Measurements from ENCODE around the gene ADAMTS12.
"Not testable (repeated sequence)": the region's sequence is repeated elsewhere in the genome, so short reads cannot be mapped to it uniquely, and the experiment has no call there.

Gene ADAMTS12

DNA sequence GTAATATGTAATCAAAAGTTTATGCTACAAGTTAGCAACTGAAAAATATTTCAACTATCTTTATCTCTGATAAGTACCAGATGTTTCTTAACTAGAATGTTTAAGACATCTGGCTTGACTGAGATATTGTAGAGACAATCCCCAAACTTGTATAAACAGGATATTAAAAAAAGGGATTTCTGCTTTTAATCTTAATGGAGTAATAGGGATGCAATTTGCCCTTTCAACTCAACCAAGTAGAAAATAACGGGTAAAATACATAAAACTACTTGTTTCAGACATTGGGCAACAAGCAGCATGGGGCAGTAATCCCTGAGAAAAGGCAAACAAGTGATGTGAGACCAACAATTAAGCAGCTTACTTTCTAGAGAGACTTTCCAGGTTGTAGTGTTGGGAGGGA lies 9.4 kb upstream of the ADAMTS12 start:
- DNase-seq: no peak

- DNase-seq: no peak
These were observed 2.8 kb upstream of the ADAMTS12 start for GRCh38 chr5:33894566-33894965.

GRCh38 chr5:33892620-33893137 lies 889 bp upstream of the ADAMTS12 start:
- no peak for DNase-seq

- DNase-seq: no peak
These were observed 373 bp downstream of the ADAMTS12 start for GRCh38 chr5:33891446-33891787.

GRCh38 chr5:33890131-33891032 lies 1.4 kb downstream of the ADAMTS12 start:
- no peak for DNase-seq

GRCh38 chr5:33888587-33888986 lies 3.2 kb downstream of the ADAMTS12 start:
- no peak for DNase-seq

- DNase-seq: no peak
These were observed 4.5 kb downstream of the ADAMTS12 start for GRCh38 chr5:33887268-33887667.

DNA sequence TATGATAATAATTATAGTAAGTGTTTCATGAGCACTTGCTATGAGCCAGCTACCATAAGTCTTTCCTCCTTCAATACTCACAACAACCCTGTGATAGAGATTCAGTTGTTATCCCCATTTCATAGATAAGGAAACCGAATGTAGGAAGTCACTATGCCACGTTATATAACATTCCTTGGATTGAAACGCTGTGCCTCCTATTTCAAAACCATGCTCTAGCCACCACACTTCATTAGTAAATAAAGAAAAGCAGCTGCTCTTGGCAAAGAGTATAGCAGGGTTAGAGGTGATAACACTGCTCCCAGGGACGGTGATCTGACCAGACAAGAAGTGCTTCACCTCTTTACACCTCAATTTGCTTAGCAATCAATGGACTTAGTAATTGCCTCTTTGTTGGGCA lies 5.5 kb downstream of the ADAMTS12 start:
- DNase-seq: no peak

DNA sequence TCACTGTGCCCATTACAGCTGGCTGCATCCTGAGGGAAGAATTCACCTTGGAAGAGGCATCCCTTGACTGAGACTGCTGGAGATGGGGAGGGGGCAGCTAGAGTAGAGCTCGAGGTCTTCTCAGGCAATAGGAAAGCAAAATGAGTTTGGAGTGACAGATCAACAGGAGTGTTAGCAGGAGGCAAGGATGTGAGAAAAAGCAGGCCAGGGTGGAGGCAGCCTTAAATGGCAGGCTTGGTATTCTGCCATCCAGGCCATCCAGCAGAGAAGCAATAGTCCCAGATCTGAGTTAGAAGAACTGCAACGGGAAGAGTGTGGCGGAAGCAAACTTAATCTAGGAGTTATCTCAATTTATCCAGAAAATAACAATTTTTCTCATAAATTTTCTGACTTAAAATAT lies 6.1 kb downstream of the ADAMTS12 start:
- no peak for DNase-seq

- no peak for DNase-seq
These were observed 8.3 kb downstream of the ADAMTS12 start for GRCh38 chr5:33883482-33883881.

GRCh38 chr5:33880319-33880718 lies 11.5 kb downstream of the ADAMTS12 start:
- no peak for DNase-seq

- no peak for DNase-seq
These were observed 14.3 kb downstream of the ADAMTS12 start for GRCh38 chr5:33877449-33877848.

GRCh38 chr5:33867241-33867640 lies 24.5 kb downstream of the ADAMTS12 start:
- DNase-seq: no peak

DNA sequence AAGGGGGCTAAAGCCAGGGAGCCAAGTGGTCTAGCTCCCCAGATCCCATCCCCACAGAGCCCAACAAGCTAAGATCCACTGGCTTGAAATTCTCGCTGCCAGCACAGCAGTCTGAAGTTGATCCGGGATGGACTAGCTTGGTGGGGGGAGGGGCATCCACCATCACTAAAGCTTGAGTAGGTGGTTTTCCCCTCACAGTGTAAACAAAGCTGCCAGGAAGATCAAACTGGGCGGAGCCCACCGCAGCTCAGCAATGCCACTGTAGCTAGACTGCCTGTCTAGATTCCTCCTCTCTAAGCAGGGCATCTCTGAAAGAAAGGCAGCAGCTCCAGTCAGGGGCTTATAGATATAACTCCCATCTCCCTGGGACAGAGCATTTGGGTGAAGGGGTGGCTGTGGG lies 32.6 kb downstream of the ADAMTS12 start:
- not testable (repeated sequence) for DNase-seq

DNA sequence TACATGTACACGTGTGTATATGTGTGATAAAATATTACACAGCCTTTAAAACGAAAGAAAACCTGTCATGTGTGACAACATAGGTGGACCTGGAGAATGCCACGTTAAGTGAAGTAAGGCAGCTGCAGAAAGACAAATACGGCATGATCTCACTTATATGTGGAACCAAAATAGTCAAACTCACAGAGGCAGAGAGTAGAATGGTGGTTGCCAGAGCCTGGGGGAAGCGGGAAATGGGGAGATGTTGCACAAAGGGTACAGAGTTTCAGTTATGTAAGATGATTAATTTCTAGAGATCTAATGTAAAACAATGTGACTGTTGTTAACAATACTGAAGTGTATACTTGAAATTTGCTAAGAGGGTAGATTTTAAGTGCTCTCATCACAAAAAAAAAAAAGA lies 34.8 kb downstream of the ADAMTS12 start:
- DNase-seq: no peak

GRCh38 chr5:33855396-33855795 lies 36.4 kb downstream of the ADAMTS12 start:
- no peak for DNase-seq

- DNase-seq: no peak
These were observed 37.0 kb downstream of the ADAMTS12 start for GRCh38 chr5:33854733-33855151.

DNA sequence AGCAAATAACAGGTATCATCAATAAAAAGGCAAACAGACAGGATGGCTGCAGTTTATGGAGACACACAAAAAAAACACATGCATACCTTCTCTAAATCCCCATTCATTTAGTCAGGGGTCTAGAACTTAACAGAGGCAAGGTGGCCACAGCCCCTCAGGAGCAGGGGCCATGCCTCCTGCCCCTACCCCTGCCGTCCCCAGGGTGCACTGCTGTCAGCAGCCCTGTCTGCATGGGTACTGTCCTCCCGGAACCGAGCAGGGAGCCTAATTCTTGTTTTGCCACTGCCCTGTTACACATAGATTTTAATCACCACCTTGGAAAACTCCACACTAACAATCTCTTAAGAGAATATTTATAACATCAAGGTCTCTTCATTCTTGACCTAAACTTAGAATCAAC lies 39.0 kb downstream of the ADAMTS12 start:
- no peak for DNase-seq

GRCh38 chr5:33852319-33852718 lies 39.5 kb downstream of the ADAMTS12 start:
- DNase-seq: no peak

DNA sequence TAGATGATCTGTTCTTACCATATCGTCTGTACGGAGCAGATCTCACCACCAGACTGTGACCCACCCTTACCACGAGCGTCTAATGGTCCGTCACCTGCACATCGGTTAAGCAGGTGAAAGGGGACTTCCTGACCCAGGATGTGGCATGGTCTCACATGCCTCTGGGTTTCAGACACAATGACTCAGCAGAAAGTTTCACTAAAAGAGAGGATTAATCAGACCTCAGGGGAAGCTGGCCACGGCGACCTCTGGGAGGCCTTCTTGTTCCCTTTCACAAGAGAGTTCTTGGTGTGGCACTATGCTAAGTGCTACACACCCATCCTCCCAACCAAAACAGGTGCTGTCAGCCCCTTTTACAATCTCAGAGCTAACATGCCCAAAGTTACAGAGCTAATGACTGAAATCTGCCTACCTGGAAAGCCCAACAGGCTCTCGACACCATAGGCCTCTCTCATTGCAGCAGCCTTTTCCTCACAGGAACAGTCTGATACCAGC lies 41.6 kb downstream of the ADAMTS12 start:
- no peak for DNase-seq

GRCh38 chr5:33848554-33848953 lies 43.2 kb downstream of the ADAMTS12 start:
- DNase-seq: no peak

DNA sequence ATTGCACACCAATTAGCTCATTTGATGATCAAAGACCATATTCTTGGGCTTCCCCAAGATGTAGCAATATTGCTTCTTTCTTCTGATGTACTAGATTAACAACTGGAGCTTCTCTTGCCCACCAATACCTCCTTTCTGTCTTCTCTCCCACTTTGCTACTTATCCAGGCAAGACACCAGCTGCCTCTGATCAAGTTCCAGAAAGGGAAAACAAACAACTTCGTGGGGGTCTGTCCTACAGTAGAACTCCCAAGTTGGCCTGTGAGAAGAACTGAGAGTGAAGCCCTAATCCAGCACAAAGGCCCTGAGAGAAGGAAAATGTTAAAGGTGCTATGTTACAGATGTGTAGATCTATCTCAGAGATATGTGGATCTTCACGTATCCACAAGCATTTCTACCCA lies 44.9 kb downstream of the ADAMTS12 start:
- DNase-seq: no peak

DNA sequence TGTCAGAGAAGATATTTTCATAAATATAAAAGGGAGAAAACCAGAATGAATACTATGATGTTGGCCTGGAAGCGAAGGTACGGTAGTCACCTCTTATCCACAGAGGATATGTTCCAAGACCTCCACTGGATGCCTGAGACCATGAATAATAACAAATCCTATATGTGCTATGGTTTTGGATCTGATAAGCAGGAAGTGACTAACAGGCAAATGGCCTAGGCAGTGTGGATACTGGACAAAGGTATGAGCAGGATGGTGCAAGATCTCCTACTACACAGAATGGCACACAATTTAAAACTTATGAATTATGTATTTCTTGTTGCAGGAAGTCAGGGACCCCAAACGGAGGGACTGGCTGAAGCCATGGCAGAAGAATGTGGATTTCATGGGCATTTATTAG lies 48.2 kb downstream of the ADAMTS12 start:
- DNase-seq: no peak

DNA sequence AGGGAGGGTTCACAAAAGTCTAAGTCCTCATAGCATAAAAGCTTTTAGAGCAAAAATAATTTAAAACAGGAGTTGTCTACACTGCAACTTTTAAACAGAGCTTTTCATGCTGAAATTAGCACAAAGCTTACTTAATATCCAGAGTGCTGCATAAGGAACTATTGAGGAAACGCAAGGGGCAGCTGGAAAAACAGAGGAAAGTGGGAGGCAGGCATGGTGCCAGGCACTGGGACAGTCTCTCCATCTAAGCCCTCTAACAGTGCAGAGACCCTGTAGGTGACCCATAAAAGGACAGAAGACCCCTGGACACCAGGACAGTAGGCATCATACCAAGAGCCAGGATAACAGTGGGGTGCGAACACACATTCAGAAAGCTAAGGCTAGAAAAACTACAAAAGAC lies 49.3 kb downstream of the ADAMTS12 start:
- no peak for DNase-seq

- DNase-seq: no peak
These were observed 49.9 kb downstream of the ADAMTS12 start for GRCh38 chr5:33841891-33842290.
